ENCODE data around the gene GLA. TPM values are rescaled to one million over a fixed set of nuclear protein-coding genes. Genes with fewer than 3 reads are reported as not detected.

The GLA gene
- total and polyA plus RNA-seq, 9 of the 15 experiments (the other 6 are each of a cell fraction or from before 2014, with no cell fraction given), result 41.7 to 146 (median 73.8) TPM

DNA sequence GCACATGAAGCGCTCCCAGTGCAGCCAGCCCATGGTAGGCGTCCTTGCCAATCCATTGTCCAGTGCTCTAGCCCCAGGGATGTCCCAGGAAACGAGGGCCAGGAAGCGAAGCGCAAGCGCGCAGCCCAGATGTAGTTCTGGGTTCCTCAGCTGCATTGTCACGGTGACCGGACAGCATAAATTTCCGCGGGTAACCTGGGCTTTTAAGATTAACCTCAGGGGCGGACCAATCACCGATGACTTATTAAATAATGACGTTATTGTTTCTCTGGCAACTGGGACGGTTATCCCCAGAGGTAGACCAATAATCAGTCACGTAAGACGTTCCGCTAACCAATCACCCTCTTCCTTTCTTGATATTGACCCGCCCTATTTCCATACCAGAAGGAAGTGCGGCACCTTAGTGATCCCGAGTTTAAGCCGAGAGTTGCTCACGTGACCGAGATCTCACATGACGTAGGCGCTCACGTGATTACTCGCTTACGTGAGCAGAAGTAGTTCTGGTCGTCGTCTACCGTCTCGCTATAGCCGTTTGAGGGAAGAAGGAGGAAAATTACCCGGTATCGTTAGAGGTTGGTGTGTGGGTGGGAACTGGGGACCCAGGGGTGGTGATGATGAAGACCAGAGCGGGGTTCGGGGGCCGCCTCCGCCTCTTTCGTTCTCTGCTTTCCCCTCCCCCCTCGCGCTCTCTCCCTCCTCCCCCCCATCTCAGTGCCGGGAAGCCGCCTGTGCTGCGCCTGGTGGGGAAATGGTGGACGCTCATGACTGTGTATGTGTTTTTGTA is at the start of gene GLA, which contains the start of gene HNRNPH2 (continued):
- TF ChIP-seq ILK (tag; IDR thresholded peaks at IDR 0.05; ENCODE audit: borderline replicate concordance, low read depth) (no peak), TARDBP (IDR thresholded peaks at IDR 0.05) (peak; percentile 41; the same call in 1 of the 2 replicates), ZNF133 (CRISPR knock-in tag; IDR thresholded peaks at IDR 0.05) (no peak), YY1 (IDR thresholded peaks at IDR 0.05; ENCODE audit: borderline replicate concordance in 1 of 3, control insufficient read depth in 1 of 3, extremely low read depth in 1 of 3, insufficient read depth in 3 of 3, insufficient read length in 1 of 3, insufficient replicate concordance in 2 of 3, low read depth in 1 of 3, low read length in 2 of 3) (peak in 2 of 3 experiments; percentile 77 to 87), NFE2 (IDR thresholded peaks at IDR 0.05; ENCODE audit: low read depth) (peak; percentile 84), FOS (IDR thresholded peaks at IDR 0.05; ENCODE audit: extremely low read depth, insufficient read length) (peak; percentile 90), NFYB (IDR thresholded peaks at IDR 0.05; ENCODE audit: extremely low read depth, insufficient read length) (peak; percentile 47), E2F3 (CRISPR knock-in tag; IDR thresholded peaks at IDR 0.05) (no peak), TAL1 (IDR thresholded peaks at IDR 0.05) (peak; percentile 7; the same call in 1 of the 2 replicates), ZNF316 (IDR thresholded peaks at IDR 0.05) (peak; percentile 59; the same call in 1 of the 2 replicates), PHF20 (IDR thresholded peaks at IDR 0.05; ENCODE audit: partially characterized antibody) (peak; percentile 79), FIP1L1 (IDR thresholded peaks at IDR 0.05; ENCODE audit: low read depth, low read length, poor library complexity, severe bottlenecking) (no peak), SP2 (IDR thresholded peaks at IDR 0.05; ENCODE audit: extremely low read depth, low read depth, low read length, poor library complexity, severe bottlenecking) (peak; percentile 40), ZKSCAN8 (CRISPR knock-in tag; IDR thresholded peaks at IDR 0.05) (no peak), GATAD2B (IDR thresholded peaks at IDR 0.05; ENCODE audit: borderline replicate concordance) (no peak), POLR2AphosphoS2 (IDR thresholded peaks at IDR 0.05; ENCODE audit: low read length) (no peak), MBD2 (IDR thresholded peaks at IDR 0.05; ENCODE audit: borderline replicate concordance, low read depth) (peak; percentile 80; the same call in 1 of the 2 replicates), POLR2G (IDR thresholded peaks at IDR 0.05; ENCODE audit: low read depth, low read length) (peak; percentile 75), RFX1 (IDR thresholded peaks at IDR 0.05) (peak; percentile 96)
- TF ChIP-seq, protein P1, sequence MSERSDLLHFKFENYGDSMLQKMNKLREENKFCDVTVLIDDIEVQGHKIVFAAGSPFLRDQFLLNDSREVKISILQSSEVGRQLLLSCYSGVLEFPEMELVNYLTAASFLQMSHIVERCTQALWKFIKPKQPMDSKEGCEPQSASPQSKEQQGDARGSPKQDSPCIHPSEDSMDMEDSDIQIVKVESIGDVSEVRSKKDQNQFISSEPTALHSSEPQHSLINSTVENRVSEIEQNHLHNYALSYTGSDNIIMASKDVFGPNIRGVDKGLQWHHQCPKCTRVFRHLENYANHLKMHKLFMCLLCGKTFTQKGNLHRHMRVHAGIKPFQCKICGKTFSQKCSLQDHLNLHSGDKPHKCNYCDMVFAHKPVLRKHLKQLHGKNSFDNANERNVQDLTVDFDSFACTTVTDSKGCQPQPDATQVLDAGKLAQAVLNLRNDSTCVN (CRISPR knock-in tag; IDR thresholded peaks at IDR 0.05), result 0 out of 2 replicates have a peak, but pooled peaks have one; percentile 41
- TF ChIP-seq, protein P2, sequence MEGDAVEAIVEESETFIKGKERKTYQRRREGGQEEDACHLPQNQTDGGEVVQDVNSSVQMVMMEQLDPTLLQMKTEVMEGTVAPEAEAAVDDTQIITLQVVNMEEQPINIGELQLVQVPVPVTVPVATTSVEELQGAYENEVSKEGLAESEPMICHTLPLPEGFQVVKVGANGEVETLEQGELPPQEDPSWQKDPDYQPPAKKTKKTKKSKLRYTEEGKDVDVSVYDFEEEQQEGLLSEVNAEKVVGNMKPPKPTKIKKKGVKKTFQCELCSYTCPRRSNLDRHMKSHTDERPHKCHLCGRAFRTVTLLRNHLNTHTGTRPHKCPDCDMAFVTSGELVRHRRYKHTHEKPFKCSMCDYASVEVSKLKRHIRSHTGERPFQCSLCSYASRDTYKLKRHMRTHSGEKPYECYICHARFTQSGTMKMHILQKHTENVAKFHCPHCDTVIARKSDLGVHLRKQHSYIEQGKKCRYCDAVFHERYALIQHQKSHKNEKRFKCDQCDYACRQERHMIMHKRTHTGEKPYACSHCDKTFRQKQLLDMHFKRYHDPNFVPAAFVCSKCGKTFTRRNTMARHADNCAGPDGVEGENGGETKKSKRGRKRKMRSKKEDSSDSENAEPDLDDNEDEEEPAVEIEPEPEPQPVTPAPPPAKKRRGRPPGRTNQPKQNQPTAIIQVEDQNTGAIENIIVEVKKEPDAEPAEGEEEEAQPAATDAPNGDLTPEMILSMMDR (IDR thresholded peaks at IDR 0.05 in 2 of 3, conservative IDR thresholded peaks at IDR 0.05 in 1 of 3; ENCODE audit: insufficient read depth in 2 of 3, low read depth in 1 of 3, low read length in 3 of 3), result peak in 1 of 3 experiments; percentile 23; a peak in 1 of 6 replicates
- TF ChIP-seq, protein P3, sequence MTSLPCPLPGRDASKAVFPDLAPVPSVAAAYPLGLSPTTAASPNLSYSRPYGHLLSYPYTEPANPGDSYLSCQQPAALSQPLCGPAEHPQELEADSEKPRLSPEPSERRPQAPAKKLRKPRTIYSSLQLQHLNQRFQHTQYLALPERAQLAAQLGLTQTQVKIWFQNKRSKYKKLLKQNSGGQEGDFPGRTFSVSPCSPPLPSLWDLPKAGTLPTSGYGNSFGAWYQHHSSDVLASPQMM (CRISPR knock-in tag; IDR thresholded peaks at IDR 0.05), result no peak
- TF ChIP-seq, protein P4, sequence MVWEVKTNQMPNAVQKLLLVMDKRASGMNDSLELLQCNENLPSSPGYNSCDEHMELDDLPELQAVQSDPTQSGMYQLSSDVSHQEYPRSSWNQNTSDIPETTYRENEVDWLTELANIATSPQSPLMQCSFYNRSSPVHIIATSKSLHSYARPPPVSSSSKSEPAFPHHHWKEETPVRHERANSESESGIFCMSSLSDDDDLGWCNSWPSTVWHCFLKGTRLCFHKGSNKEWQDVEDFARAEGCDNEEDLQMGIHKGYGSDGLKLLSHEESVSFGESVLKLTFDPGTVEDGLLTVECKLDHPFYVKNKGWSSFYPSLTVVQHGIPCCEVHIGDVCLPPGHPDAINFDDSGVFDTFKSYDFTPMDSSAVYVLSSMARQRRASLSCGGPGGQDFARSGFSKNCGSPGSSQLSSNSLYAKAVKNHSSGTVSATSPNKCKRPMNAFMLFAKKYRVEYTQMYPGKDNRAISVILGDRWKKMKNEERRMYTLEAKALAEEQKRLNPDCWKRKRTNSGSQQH (CRISPR knock-in tag; IDR thresholded peaks at IDR 0.05), result peak; percentile 60; the same call in 1 of the 2 replicates

All from K562 (cell line).